ENCODE measurements around the gene PPP2R5C.

- no peak for TF ChIP-seq CTCF (IDR thresholded peaks at IDR 0.05)
- no peak for TF ChIP-seq POLR2A (IDR thresholded peaks at IDR 0.05)
- no peak for TF ChIP-seq POLR2AphosphoS5 (IDR thresholded peaks at IDR 0.05)
- TF ChIP-seq EP300 (IDR thresholded peaks at IDR 0.05): no peak
Observed at GRCh38 chr14:101825797-101826196, 64.3 kb downstream of the PPP2R5C start.
